PC-9 (cell line): ENCODE data around the gene ADAT3. TPM values are rescaled to one million over a fixed set of nuclear protein-coding genes. Genes with fewer than 3 reads are reported as not detected.

Source experiments
- BruUV-seq: library from RNA; stranded (reverse); fragments of 400-500 nt; replicated peaks from 2 replicates; lab custom pipeline; 2021; lab: Mats Ljungman, UMichigan
- CTCF ChIA-PET: fragments of 300-600 bp; sonication (Branson Sonifier 250); formaldehyde crosslinking; loops from one replicate; lab custom pipeline; 2022; ENCODE audit warnings: antibody characterized with exemption; lab: Charles Lee
- POLR2A ChIA-PET: fragments of 300-600 bp; sonication (Branson Sonifier 250); formaldehyde crosslinking; loops from one replicate; lab custom pipeline; 2022; ENCODE audit warnings: antibody characterized with exemption; ENCODE audit not compliant: unreplicated experiment; lab: Charles Lee
- DNase-seq, 2 experiments: peaks; one replicate each; pipeline versions ENCODE4 v3.0.0 to v3.0.0-alpha.2; 2015 to 2022; ENCODE audit warnings: mixed read lengths in 1 of 2
- H2AFZ ChIP-seq: fragments of 200-600 bp; sonication (generic); 2 replicates; pipeline ENCODE4 v1.8.1; 2017; ENCODE audit warnings: antibody characterized with exemption
- H3F3A ChIP-seq: fragments of 200-600 bp; sonication (generic); 2 replicates; pipeline ENCODE4 v1.8.1; 2017; ENCODE audit warnings: antibody characterized with exemption, mild to moderate bottlenecking, low read depth; ENCODE audit not compliant: insufficient read depth
- H3K27ac ChIP-seq: fragments of 200-600 bp; sonication (generic); 2 replicates; pipeline ENCODE4 v1.6.1; 2016; ENCODE audit warnings: mixed run types
- H3K27me3 ChIP-seq: fragments of 200-600 bp; sonication (generic); 2 replicates; pipeline ENCODE4 v1.6.1; 2016; ENCODE audit warnings: low read depth, mixed run types; ENCODE audit not compliant: insufficient read depth
- H3K36me3 ChIP-seq: fragments of 200-600 bp; sonication (generic); 2 replicates; pipeline ENCODE4 v1.6.1; 2016; ENCODE audit warnings: low read depth, mixed run types
- H3K4me1 ChIP-seq: fragments of 200-600 bp; sonication (generic); replicated peaks from 2 replicates; pipeline ENCODE4 v1.6.1; 2016; ENCODE audit warnings: mixed run types; ENCODE audit not compliant: insufficient read depth
- H3K4me2 ChIP-seq: fragments of 200-600 bp; sonication (generic); 2 replicates; pipeline ENCODE4 v1.6.1; 2017; ENCODE audit warnings: mixed run types
- H3K4me3 ChIP-seq: fragments of 200-600 bp; sonication (generic); 2 replicates; pipeline ENCODE4 v1.6.1; 2016; ENCODE audit warnings: mixed run types
- H3K79me2 ChIP-seq: fragments of 200-600 bp; sonication (generic); 2 replicates; pipeline ENCODE4 v1.6.1; 2017; ENCODE audit warnings: low read depth, mixed run types
- H3K9me2 ChIP-seq: fragments of 200-600 bp; sonication (generic); 2 replicates; pipeline ENCODE4 v1.8.1; 2017; ENCODE audit warnings: mild to moderate bottlenecking; ENCODE audit not compliant: insufficient read depth
- H3K9me3 ChIP-seq: fragments of 200-600 bp; sonication (generic); 2 replicates; pipeline ENCODE4 v1.8.1; 2016; ENCODE audit warnings: low read depth; ENCODE audit not compliant: insufficient read depth
- H4K20me1 ChIP-seq: fragments of 200-600 bp; sonication (generic); 2 replicates; pipeline ENCODE4 v1.8.1; 2017; ENCODE audit not compliant: insufficient read depth
- CTCF ChIP-seq: fragments of 200-600 bp; sonication (generic); conservative IDR thresholded peaks from 2 replicates; pipeline ENCODE4 v1.6.1; 2017; ENCODE audit warnings: mixed run types, antibody characterized with exemption, mild to moderate bottlenecking, moderate library complexity
- EZH2 ChIP-seq: fragments of 200-600 bp; sonication (generic); IDR thresholded peaks from 2 replicates; pipeline ENCODE4 v1.8.0; 2017; ENCODE audit warnings: antibody characterized with exemption, low read depth
- intact Hi-C: fragments of 100-400 bp; cut with micrococcal nuclease; formaldehyde crosslinking; loops from one replicate; pipeline ENCODE4 v1.10.0; 2022; ENCODE audit not compliant: unreplicated experiment
- total RNA-seq: library from RNA; stranded (reverse); gene quantifications from 2 replicates; pipeline ENCODE4 v1.2.3, GENCODE V29; 2021

The ADAT3 gene
- total RNA-seq, 1 experiment from 2014 or later, result 7.8 TPM

GRCh38 chr19:1933942-1934341 lies 28.7 kb downstream of the ADAT3 start:
- intact Hi-C loops, result no loop called here
- CTCF ChIA-PET, result no interaction called here
- BruUV-seq, result no TSS peak
- H3K27ac ChIP-seq, result no peak overlapping the region
- H3K9me3 ChIP-seq, result no peaks in the 10 kb centered on the region
- no peaks in the 10 kb centered on the region for H3F3A ChIP-seq
- peaks cover 9% of the 10 kb centered on the region for H3K4me1 ChIP-seq
- H3K9me2 ChIP-seq, result no peaks in the 10 kb centered on the region
- no peak overlapping the region for H2AFZ ChIP-seq
- no peak for DNase-seq
- no peaks in the 10 kb centered on the region for H4K20me1 ChIP-seq
- H3K27me3 ChIP-seq, result no peaks in the 10 kb centered on the region
- TF ChIP-seq EZH2 (no peak), CTCF (no peak)
- POLR2A ChIA-PET, result no interaction called here
- H3K4me2 ChIP-seq, result no peak overlapping the region
- H3K36me3 ChIP-seq, result no peaks in the 10 kb centered on the region
- H3K79me2 ChIP-seq, result no peaks in the 10 kb centered on the region
- H3K4me3 ChIP-seq, result no peak overlapping the region

GRCh38 chr19:1935484-1936208 lies 30.4 kb downstream of the ADAT3 start:
- Histone ChIP-seq H3K4me2 (no peak overlapping the region), H3K79me2 (no peaks in the 10 kb centered on the region), H3K27me3 (no peaks in the 10 kb centered on the region), H3K4me1 (peaks cover 15% of the 10 kb centered on the region), H2AFZ (no peak overlapping the region), H3K4me3 (no peak overlapping the region), H3K27ac (no peak overlapping the region), H3K36me3 (no peaks in the 10 kb centered on the region), H3K9me2 (no peaks in the 10 kb centered on the region), H3K9me3 (no peaks in the 10 kb centered on the region), H3F3A (peaks cover 6% of the 10 kb centered on the region; the same call in 1 of the 2 replicates), H4K20me1 (no peaks in the 10 kb centered on the region)
- POLR2A ChIA-PET, result no interaction called here
- CTCF ChIA-PET, result no interaction called here
- intact Hi-C loops, result no loop called here
- DNase-seq, result peak in 1 of 2 experiments; percentile 44
- no peak for TF ChIP-seq EZH2
- no peak for TF ChIP-seq CTCF
- no TSS peak for BruUV-seq

DNA sequence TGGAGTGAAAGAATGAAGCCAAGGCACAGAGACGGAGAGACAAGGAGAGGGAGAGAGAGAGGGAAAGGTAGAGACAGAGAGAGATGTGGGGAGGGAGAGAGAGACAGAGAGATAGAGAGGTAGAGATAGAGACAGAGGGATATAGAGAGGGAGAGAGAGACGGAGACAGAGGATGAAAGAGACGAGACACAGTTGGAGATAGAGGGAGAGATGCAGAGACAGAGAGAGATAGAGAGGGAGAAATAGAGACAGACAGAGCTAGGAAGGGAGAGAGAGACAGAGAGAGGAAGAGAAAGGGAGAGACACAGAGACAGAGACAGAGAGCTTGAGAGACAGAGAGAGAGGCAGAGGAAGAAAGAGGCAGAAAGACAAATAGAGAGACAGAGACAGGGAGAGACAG lies 31.2 kb downstream of the ADAT3 start:
- no peak overlapping the region for H3K4me2 ChIP-seq
- H3F3A ChIP-seq, result peaks cover 6% of the 10 kb centered on the region; the same call in 1 of the 2 replicates
- no peaks in the 10 kb centered on the region for H3K27me3 ChIP-seq
- no peak for DNase-seq
- no peak overlapping the region for H3K27ac ChIP-seq
- H3K36me3 ChIP-seq, result no peaks in the 10 kb centered on the region
- POLR2A ChIA-PET, result no interaction called here
- H3K9me2 ChIP-seq, result no peaks in the 10 kb centered on the region
- H3K9me3 ChIP-seq, result no peaks in the 10 kb centered on the region
- peaks cover under 1% of the 10 kb centered on the region; the same call in 1 of the 2 replicates for H3K79me2 ChIP-seq
- BruUV-seq, result no TSS peak
- intact Hi-C loops, result no loop called here
- H4K20me1 ChIP-seq, result no peaks in the 10 kb centered on the region
- peaks cover 15% of the 10 kb centered on the region for H3K4me1 ChIP-seq
- no peak overlapping the region for H3K4me3 ChIP-seq
- no peak overlapping the region for H2AFZ ChIP-seq
- CTCF ChIA-PET, result interaction anchor here (0.6 kb wide), 1 partner anchor 9 kb away, joined by 6 read pairs; no protein-coding TSS in a partner anchor
- TF ChIP-seq CTCF (no peak), EZH2 (no peak)
